Glomerular endothelial cell (primary cell): Measurements from ENCODE around the gene HOMEZ. TPM values are rescaled to one million over a fixed set of nuclear protein-coding genes. Genes with fewer than 3 reads are reported as not detected.

ENCODE experiments used
- DNase-seq: peaks from one replicate; pipeline ENCODE4 v3.0.0-alpha.2; 2011; ENCODE audit warnings: low read depth, low spot score; ENCODE audit errors: extremely low read depth
- total RNA-seq: library from RNA; depleted of rRNA; stranded (reverse); fragments of >200 nt; gene quantifications from 2 replicates; pipeline ENCODE4 v1.2.3, GENCODE V29; 2015

HOMEZ gene
- total RNA-seq, 1 donor from 2014 or later, result 14.6 TPM

DNA sequence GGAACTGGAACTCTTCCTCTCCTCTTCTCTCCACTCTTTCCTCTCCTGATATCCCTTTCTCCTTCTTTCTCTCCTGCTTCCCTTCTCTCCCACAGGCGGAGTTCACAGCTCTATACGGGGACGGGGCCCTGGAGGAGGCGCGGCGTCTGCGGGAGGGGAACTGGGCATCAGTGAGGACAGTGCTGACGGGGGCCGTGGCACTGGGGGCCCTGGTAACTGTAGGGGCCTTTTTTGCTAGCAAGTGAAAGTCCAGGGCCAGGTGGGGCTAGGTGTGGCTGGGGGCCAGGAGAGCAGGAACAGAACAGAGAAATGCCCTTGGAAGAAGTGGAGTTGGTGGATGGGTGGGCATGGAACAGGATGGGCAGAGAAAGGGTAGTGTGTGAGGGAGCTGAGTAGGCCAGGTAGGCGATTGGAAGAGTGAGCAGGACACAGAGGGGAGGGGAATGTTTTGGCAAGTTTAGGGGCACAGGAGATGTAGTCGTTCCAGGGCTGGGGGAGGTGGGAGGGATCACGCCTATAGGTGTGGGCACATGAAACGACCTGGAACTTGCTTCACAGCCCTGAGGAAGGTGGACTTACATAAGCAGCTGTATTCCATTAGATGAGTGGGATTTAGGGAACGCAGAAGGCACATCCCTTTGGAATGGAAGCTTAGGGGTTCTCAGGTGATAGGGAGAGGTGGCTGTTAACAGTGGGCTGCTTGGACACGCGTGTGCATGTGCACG is 23.0 kb upstream of the HOMEZ start:
- no peak for DNase-seq

DNA sequence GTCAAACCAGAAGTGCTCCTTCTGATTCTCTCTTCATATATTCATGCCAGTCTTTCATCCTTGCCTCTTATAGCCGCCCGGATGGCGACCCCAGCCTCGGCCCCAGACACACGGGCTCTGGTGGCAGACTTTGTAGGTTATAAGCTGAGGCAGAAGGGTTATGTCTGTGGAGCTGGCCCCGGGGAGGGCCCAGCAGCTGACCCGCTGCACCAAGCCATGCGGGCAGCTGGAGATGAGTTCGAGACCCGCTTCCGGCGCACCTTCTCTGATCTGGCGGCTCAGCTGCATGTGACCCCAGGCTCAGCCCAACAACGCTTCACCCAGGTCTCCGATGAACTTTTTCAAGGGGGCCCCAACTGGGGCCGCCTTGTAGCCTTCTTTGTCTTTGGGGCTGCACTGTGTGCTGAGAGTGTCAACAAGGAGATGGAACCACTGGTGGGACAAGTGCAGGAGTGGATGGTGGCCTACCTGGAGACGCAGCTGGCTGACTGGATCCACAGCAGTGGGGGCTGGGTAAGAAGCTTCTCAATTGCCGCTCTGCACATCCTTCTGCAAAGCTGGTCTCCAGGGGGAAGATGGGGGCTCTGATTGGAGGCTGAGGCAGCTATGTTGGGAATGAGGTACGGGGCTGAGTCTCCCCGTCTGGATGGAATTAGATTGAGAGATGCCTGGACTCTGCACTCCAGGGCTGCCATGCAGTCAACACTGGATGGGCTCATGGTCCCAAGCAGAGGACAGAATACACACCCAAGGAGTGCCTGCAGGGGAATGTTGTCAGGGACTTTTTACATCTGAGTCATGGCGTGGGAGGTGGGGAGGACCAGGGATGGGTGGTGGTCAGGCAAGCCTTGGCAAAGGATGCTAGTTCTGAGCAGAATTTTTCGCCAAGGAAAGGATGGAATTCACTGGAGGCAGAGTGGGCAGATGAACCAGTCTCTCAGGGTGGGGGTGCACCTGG is 22.0 kb upstream of the HOMEZ start:
- DNase-seq, result no peak

DNA sequence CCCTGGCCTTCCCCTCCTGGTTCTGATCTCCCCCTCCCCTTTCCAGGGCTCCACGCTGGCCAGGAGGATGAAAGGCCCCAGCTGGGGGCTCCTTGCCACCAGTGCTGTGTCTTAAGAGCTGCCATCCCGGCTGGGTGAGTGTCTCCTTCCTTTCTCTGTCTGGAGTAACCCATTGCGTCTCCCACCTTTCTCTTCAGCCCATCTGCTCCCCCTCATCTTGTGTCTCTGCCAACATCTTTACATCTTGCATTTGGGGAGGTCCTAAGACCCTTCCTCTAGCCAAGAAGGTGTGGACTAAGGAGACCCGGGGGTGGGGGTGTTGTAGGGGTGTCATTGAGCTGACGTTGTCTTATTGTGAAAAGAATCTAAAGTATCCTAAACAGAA is 21.2 kb upstream of the HOMEZ start:
- no peak for DNase-seq

DNA sequence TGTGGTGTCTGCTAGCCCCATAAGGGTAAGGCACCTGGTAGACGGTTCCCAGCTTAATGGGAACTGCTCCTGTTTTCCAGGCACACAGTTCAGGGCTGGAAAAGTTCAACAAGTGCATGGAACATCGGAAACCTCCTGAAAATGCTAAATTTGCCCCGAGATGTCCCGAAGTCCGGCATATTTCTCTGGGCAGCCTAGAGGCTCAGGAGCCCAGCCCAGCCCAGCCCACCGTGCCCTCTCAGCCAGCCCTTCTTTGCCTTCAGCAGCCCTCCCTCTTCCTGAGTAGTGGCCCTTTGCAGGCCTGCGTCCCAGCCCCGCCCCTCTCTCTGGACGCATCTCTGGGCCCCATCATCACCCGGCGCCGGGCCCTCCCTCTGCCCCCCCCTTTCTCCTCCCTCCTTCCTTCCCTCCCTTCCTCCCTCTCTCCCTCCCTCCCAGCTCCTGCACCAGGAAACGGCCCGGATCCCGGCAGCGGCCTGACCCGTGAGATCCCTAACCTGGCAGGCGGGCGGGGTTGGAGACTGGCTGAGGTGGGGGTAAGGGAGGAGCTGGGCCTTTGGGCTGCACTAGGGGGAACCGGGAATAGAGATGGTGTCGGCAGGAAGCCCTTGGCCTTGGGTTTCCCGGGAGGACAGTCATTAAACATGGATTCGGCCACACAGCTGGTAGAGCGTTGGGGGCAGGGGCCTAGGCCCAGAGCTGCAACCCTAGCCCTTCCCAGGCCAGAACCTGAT is 20.6 kb upstream of the HOMEZ start, which contains the start of gene BCL2L2:
BCL2L2 (plus strand) TSS at position 422 of the 734 bp plus-strand sequence. CDS start 935 bp downstream, outside the sequence.
- DNase-seq, result no peak

DNA sequence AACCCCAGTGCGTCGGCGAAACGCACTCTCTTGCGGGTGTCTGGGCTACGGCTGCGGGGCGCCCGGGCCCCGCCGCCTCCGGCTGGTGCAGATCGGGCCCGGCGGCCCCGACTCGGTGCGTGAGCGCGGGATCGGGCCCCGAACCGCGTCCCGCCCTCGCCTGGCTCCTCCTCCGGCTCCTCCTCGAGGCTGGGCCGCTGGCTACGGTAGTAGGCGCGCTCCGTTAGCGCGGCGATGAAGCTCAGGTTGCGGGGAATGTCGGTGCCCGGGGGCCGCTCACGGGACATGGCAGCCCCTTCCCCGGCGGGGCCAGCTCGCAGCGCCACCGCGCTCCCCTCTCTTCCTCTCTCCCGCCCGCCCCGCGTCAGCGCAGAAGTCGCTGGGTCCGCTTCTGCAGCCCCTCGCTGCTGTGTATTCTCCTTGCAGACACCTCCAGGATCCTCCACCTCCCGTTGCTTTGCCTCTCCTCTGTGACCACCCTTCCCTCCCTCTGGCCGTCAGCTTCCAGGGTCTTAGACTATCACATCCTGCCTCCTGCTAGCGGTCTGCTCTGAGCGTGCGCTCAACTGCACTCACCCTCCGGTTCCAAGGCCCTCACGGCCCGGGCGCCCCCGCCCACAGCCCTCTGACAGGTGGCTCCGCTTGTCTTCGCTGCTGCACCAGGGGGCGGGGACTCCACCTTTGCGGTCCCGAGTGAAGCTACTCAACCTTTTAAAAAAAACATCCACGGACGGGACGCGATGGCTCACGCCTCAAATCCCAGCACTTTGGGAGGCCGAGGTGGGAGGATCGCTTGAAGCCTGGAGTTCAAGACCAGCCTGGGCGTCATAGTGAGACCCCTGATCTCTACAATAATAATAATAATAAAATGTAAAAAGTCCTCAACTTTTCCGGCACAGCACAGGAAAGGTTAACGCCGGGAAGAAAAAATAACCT is 16.6 kb upstream of the HOMEZ start, which contains the start of gene PPP1R3E:
PPP1R3E (minus strand) TSS at position 570 of the 936 bp plus-strand sequence; CDS start at position 287, 283 bp downstream.
- DNase-seq, result no peak

DNA sequence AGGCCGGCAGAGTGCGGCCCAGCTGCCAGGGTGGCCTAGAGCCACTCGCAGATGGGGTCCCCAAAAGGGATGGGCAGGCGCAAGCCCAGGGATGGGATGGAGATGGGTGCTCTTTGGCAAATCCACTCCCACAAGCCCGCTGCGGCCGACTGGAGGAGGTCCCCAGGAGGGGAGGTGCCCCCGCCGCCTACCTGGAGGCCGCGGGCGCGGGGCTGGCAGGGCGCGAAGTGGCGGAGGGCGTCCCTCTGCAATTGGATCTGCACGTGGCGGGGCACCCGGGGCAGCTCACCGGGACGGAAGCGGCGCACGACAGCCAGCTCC is 16.0 kb upstream of the HOMEZ start:
- no peak for DNase-seq

DNA sequence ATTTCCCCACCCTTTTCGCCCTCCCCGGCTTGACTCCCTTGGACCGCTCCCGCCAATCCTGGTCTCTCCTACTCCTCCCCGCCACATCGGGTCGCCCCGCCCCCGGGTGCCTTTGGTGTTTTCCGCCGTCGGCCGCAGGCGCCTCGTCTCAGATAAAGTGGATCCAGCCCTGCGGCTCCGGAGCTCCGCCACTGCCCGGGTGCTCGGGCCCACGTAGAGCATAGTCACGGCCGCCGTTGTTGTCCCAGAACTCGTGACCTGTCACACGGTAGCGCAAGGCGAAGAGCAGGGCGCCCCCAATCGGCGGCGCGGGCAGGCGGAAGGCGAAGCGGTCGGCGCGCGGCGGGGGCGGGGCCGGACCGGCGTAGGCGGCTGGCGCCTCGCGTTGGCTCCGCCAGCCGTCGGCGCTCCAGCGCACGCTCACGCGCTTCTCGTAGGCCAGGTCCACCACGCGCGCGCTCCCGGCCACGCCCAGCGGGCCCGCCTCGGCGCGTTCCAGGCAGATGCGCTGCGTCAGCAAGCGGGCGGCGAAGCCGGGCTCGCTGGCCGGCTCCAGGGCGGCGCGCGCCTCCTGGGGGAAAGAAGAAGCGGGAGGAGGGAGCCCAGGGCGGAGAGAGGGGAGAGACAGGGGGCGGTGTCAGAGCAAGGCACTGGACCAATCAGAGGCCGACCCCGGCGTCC is 15.5 kb upstream of the HOMEZ start:
- DNase-seq, result no peak

DNA sequence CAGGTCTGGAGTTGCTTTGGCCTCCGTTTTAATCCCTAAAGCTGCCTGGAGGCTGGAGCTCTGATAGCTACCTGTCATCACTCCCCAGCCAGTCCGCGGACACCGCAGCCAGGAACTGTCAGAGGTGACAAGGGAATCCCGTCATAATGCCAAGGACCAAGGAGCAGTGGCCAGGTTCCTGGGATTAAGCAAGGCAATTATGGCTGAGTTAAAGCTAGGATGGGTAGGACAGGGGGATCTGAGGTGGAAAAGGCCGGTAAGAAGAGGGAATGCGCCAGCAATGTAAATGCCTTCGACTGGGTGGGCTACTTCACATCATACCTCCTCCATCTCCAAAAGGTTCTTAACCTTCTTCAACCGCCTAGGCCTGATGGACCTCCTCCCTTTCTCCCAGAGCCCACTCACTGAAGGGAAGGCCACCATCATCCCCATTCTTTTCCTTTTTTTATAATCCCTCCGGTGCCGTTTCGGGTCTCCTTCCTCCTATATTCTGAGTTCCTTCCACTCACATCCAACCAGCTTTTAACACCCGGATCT is 14.8 kb upstream of the HOMEZ start:
- no peak for DNase-seq

DNA sequence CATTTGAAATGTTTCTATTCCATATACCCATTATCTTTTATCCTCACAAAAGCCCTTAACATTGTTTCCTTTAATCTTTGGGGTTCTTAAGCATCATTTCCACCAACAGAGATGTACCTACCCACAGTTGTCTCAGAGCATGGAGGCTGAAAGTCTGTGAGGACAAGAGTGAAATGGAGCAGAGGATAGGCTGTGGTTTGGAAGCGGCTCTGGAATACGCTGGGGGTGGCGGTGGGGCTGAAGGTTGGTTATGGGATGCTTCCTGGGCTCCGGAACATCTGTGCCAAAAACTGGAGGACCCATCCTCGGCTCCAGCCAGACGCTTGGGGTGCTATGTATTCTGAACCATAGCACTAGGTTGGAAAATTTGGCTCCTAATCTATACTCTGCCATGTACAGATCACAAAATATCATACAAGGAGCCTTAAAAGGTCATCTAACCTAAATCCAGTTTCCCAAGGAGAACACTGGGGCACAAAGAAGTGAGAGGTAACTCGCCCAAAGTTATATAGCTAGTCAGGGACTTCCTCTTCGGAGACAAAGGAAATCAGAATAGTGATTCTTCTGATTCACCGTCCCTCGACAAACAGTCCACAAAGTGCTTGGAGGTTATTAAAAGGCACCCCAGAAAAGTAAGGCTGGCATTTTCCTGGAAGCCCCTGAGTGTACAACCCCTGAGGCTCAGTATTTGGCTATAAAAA is 14.2 kb upstream of the HOMEZ start:
- no peak for DNase-seq

DNA sequence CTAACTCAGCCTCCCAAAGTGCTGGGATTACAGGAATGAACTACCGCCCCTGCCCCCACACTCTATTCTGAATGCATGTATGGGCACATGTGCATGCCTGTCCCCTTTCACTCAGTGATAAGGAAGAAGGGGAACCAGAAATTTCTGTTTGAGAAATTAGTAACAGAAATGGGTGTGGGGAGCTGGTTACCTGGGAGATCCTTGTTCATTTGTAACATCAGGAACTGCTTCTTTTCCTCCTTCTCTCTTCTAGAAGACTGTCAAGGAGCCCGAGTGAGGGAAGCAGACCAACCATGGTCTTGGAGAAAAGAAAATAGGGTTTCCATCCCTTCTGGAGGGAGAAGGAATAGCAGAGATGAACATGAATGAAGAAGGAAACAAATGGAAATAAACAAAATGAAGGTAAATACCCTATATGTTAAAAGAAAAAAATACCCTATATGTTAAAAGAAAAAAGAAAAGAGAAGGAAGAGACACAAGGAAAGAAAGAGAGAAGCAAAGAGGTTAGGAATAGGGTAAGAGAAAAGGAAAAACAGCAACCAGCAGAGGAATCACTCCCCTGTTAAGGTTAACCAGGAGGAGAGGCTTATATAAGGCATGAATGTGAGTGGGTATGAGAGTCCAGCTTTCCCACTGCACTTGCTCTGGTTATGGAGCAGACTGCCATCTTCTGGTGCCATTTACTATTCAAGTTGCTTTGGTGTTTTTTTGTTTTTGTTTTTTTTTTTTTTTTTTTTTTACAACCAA is 13.5 kb upstream of the HOMEZ start:
- DNase-seq, result no peak

DNA sequence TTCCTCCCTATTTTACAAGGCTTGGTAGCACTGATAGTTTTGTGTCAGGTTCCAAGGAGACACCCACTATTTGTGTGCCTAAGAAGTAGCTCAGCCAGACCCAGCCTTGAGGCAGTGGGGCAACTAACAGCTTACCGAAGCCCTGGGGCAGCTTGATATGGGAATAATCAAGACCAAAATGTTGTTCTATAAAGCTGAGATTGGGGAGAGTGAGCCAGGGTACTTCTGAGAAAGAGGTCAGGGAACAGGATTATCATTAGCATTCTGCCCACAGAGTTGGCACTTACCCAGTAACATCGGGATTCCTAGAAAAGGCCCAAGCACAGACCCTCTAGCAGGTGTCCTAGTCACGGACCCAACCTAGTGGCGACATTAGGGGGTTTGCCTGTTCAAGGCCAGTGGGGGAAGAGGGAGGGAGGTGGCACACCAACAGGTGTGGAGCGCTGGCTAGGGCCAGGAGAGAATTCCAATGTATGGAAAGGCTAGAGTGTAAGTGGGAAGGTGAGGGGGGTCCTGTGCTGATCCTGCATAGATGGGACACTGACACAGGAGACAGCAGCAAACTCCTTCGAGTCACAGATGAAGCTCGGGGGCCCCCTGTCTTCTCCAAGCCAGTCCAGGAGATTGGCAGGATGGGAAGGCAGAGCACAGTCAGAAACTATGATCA is 11.8 kb upstream of the HOMEZ start:
- DNase-seq, result no peak

DNA sequence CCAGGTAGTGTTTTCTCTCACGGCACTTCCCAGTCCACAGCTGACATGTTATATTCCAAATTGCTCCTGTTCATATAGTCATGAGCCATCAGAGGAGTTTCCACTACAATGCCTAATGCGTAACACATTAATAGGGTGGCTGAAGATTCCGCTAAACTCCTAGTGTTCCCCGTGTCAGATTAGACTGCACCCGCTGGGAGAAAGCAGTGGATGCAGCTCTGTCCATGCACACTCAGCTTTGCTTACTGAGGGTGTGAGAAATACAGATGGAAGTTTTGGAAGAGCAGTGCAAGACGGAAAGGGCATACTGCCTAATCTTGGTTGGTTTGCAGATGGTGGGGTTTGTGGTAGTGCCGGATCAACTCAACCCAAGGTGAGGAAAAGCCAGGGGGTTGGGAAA is 11.2 kb upstream of the HOMEZ start:
- DNase-seq, result no peak

DNA sequence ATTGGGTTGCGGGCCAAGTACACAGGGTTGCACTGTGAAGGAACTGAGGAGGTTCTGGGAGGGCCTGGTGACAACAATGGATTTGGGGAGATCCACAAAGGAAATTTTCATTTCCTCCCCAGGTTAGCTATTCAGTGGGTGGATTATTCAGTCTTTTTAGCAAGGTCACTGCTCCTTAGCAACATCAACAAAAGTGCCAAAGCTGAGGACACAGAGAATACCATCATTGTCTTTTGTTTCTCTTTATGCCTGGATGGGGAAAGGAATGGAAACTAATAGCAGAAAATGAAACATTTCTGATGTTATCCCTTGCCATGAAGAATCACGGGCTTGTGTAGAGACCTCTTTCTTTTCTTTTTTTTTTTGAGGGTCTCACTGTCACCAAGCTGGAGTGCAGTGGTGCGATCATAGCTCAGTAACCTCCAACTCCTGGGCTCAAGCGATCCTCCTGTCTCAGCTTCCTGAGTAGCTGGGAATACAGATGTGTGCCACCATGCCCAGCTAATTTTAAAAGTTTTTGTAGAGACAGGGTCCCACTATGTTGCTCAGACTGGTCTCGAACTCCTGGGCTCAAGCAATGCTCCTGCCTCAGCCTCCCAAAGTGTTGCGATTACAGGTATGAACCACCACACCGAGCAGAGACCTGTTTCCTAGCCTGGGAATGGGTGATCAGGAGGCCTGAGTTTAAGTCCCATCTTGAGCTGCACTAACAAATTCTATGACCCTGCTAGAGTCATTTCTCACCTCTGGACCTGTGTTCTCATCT is 10.3 kb upstream of the HOMEZ start:
- DNase-seq, result no peak

DNA sequence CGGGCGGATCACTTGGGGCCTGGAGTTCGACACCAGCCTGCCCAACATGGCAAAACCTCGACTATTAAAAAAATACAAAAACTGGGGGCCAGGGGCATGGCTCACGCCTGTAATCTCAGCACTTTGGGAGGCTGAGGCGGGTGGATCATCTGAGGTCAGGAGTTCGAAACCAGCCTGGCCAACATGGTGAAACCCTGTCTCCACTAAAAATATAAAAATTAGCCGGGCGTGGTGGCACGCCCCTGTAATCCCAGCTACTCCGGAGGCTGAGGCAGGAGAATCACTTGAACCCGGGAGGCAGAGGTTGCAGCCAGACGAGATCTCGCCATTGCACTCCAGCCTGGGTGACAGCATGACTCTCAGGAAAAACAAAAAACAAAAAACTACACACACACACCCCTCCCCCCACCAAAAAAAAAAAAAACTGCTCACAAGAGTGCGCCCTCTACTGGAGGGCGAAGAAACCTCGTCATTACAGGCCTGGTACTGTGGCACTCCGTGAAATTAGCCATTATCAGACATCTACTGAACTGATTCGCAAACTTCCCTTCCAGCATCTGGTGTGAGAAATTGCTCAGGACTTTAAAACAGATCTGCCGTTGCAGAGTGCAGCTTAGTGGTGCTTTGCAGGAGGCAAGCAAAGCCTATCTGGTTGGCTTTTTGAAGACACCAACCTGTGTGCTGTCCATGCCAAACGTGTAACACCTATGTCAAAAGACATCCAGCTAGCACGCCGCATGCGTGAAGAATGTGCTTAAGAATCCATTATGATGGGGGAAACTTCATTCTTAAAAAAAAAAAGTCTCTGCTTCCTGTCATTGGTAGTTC is 9.0 kb upstream of the HOMEZ start:
- no peak for DNase-seq

DNA sequence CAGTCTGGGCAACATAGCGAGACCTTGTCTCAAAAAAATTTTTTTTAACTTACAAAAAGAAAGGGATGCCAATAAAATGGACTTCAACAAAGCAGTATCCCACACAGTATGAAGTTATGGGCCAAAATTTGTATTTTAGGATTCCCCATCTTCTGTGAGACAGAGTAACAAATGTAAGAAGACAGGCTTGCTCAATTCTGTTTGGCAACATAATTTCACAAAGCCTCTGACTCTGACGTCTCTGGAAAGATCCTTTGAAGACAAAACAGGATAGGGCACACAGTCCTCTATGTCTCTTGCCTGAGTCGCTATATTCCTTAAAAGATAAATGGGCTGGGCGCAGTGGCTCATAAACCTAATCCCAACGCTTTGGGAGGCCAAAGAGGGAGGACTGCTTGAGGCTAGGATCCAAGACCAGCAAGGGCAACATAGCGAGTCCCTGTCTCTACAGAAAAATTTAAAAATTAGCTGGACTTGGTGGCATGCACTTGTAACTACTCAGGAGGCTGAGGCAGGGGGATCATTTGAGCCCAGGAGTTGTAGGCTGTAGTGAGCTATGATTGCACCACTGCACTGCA is 1.1 kb upstream of the HOMEZ start:
- no peak for DNase-seq
